GM19324 (cell line): ENCODE data around the gene CHP2.
"Not testable (repeated sequence)": the region's sequence is repeated elsewhere in the genome, so short reads cannot be mapped to it uniquely, and the experiment has no call there.

Source experiments
- ATAC-seq: cut with Tn5 transposase; IDR thresholded peaks from one replicate; pipeline ENCODE4 v1.9.1; 2021; ENCODE audit warnings: mild to moderate bottlenecking, moderate library complexity; ENCODE audit not compliant: unreplicated experiment, low FRiP score

Gene CHP2

GRCh38 chr16:23742766-23743165, 12.1 kb upstream of the CHP2 start:
- no peak for ATAC-seq

DNA sequence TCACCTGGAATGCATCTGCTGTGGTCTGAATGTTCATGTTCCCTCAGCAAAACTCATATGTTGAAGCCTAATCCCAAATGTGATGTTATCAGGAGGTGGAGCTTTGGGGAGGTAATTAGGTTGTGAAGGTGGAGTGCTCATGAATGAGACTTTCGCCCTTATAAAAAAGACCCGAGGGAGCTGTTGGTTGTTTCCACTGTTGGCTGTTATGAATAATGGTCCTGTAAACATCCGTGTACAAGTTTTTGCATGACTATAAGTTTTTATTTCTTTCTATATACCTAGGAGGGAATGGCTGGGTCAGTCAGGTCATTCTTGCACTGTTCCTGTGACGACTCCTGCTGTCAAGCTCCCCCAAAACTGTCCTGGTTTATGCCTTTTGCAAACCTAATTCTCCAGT, 9.6 kb upstream of the CHP2 start:
- ATAC-seq: no peak

DNA sequence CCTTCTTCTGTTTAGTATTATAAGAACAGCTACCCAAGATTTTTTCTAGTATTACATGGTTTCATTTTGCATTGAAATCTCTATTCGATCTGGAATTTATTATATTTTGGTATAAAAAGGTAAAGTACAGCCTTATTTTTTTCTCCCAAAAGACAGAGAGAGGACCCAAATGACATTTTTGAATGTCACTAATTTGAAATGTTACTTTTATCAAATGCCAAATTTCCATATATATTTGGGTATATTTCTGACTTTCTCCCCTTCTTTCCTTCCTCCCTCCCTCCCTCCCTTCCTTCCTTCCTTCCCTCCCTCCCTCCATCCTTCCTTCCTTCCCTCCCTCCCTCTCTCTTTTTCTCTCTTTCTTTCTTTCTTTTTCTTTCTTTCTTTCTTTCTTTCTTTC, 6.2 kb upstream of the CHP2 start:
- ATAC-seq: no peak

GRCh38 chr16:23751053-23751452, 3.8 kb upstream of the CHP2 start:
- ATAC-seq: not testable (repeated sequence)

DNA sequence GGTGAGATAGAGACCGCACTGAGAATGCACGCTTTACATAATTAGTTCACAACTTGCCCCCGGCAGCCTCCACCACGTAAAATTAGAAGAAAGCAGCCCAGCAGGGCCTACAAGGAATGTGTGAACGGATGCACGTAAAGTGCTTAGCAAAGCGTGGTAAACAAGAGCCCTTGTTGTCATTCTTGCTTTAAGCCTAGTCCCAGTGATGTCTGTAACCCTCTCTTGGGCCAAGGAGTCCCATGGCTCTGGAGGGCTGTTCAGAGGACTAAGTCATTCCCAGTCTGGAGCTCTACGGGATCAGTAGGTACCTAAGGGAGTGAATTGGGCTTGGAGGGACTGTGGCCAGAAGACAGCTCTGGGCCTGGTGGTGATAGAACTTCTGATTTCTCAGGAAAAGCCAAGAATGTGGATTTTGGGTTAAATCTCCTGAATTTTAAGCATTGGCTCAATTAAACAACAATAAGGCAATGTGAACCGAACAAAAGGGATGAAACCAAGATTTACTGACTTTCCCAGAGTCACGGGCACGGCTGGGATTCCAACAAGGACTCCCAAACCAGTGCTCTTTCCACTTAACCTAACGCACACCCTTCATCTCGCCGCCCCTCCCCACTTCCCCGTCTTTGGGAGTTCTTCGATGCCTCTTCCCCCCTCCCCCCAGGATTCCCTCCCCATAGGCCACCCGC, 775 bp upstream of the CHP2 start:
- no peak for ATAC-seq

DNA sequence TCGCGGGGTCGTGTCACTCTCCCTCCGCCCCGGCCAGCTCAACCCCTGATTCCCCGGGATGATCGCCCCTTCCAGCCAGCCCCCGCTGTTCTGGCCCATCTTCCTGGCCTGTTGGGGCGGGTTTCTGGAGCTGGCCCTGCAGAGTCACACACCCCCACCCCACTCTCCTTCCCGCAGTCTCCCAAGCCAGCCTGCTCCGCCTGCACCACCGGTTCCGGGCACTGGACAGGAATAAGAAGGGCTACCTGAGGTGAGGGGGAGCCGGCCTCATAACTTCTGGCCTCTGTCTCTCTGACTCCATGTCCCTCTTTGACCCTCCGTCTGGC, 621 bp downstream of the CHP2 start:
- ATAC-seq: no peak

DNA sequence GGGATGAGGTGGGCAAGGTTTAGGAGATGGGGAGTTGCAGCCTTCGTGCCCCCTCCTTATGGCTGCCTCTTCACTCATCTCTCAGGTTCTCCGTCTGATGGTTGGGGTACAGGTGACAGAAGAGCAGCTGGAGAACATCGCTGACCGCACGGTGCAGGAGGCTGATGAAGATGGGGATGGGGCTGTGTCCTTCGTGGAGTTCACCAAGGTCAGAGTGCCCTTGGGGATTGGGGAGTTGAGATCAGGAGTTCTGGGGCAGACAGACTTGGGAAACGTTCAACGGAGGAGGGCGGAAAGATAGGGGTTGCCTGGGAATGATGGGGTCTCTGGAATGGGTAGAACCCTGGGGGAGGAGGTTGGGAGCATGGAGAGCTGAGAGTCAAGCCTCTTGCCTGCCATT, 2.3 kb downstream of the CHP2 start:
- ATAC-seq: no peak

GRCh38 chr16:23757937-23758619, 3.3 kb downstream of the CHP2 start:
- no peak for ATAC-seq

DNA sequence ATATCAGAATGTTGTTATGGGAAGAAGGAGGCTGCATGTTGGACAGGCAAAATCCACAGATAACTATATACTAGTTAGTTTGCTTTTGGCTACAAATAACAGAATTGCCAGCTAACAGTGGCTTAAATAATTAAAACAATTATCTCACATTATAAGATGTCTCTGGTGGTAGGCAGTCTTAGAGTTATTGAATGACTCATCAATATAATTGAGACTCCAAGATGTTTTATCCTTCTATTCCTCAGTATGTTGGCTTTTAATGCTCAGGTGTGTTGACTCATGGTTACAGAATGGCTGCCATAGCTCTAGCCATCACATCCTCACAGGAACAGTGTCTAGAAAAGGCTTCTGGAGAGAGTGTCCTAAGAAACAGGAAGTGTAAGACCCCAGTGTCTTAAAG, 11.1 kb downstream of the CHP2 start:
- ATAC-seq: no peak

DNA sequence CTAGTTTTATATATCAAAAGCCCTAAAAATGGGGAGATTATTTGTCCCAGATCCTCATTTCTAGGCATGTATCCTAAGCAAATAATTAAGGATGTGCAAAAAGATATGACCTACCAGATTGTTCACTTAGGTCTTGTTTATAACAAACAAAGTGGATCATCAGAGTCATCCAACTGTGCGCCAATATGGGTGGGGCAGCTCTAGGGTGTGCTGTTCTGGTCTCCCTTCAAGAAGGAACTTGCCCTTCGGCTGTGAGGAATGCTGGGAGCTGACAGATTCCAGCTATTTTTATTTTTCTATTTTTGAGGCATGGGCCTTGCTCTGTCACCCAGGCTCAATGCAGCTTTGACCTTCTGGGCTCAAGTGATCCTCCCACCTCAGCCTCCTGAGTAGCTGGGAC, 13.8 kb downstream of the CHP2 start:
- ATAC-seq: no peak

GRCh38 chr16:23771027-23771426, 16.2 kb downstream of the CHP2 start:
- ATAC-seq: no peak

- no peak for ATAC-seq
Observed at GRCh38 chr16:23771642-23772041, 16.8 kb downstream of the CHP2 start.

GRCh38 chr16:23773339-23773738, 18.5 kb downstream of the CHP2 start:
- no peak for ATAC-seq

DNA sequence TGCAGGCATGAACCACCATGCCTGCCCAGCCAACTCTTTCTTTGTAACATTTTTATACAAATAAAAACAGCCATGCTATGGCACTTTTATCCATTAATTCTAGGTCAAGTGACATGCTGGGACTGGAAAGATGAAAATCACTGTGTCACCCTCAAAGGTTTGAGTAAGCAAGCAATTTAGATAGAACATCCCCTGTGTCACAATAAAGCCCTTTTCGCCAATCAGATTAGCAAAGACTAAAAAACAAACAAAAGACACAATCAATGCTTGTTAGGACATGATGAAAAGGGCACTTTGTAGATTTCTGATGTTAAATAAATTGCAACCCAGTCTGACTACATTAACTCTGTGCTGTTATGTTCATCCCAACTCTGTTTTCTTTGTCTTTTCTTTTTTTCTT, 26.4 kb downstream of the CHP2 start:
- ATAC-seq: no peak

GRCh38 chr16:23784811-23785447, 30.1 kb downstream of the CHP2 start:
- ATAC-seq: no peak

- no peak for ATAC-seq
Observed at GRCh38 chr16:23785842-23786241, 31.0 kb downstream of the CHP2 start.

GRCh38 chr16:23786964-23787561, 32.2 kb downstream of the CHP2 start:
- no peak for ATAC-seq

DNA sequence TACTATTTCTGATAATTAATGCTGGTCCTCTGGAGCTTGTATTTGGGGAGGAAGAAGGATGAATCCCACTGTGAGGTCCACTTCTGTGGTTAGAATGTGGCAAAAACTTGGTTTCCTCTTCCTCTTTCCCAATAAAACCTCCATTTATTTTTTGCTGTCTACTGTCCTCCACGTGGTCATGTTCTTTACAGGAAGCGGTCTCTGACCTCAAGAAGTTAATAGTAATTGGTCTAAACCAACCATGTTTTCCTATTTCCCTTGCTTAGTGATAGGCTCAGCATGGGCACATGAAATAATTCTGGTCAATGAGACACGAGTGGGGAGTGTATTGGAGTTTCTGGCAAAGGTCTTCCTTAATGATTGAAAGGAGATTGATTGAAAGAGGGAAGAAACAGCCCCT, 33.9 kb downstream of the CHP2 start:
- ATAC-seq: no peak

GRCh38 chr16:23795378-23795777, 40.6 kb downstream of the CHP2 start:
- no peak for ATAC-seq

DNA sequence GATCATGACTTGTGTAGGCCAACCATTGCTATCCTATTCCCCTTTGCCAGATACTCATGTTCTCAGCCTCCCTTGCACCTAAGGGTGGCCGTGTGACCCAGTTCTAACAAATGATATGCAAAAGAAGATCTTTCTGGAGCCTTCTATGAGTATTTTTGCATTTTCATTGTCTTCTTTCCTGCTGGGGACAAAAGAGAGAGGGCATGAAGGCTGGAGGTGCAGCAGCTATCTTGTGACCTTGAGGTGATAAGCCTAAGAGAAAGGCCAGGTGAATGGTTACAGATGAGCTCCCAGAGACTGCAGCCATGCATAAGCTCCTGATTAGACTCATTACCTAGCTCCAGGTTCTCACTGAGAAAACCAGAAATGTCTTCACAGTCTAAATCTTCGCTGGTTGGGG, 42.1 kb downstream of the CHP2 start:
- ATAC-seq: no peak

GRCh38 chr16:23801378-23801777, 46.6 kb downstream of the CHP2 start:
- ATAC-seq: no peak

- no peak for ATAC-seq
Observed at GRCh38 chr16:23802776-23803175, 48.0 kb downstream of the CHP2 start.
